Immature natural killer cell (primary cell): ENCODE data around the gene HLA-DQB1. TPM values are rescaled to one million over a fixed set of nuclear protein-coding genes. Genes with fewer than 3 reads are reported as not detected.
A peak's percentile ranks its signal among the peaks of the same experiment; 100 is the strongest.
"Not testable (repeated sequence)": the region's sequence is repeated elsewhere in the genome, so short reads cannot be mapped to it uniquely, and the experiment has no call there.

Experiments
- DNase-seq, 3 donors: peaks; one replicate each; pipeline ENCODE4 v3.0.0; 2022; ENCODE audit warnings: mixed read lengths in 1 of 3
- H3K27ac Mint-ChIP-seq, 6 donors: one replicate each; pipeline ENCODE4 v1.8.0; 2020; ENCODE audit warnings: mixed read lengths in 6 of 6, mild to moderate bottlenecking in 5 of 6, inconsistent platforms in 4 of 6, moderate library complexity in 3 of 6
- H3K27me3 Mint-ChIP-seq, 3 donors: one replicate each; pipeline ENCODE4 v1.8.0; 2020 to 2021; ENCODE audit warnings: low read depth in 3 of 3, mild to moderate bottlenecking in 3 of 3, mixed read lengths in 3 of 3, moderate library complexity in 3 of 3, inconsistent platforms in 1 of 3
- H3K36me3 Mint-ChIP-seq, 3 donors: one replicate each; pipeline ENCODE4 v1.8.0; 2020; ENCODE audit warnings: mixed read lengths in 3 of 3, inconsistent platforms in 2 of 3, mild to moderate bottlenecking in 2 of 3
- H3K4me1 Mint-ChIP-seq, 2 donors: one replicate each; pipeline ENCODE4 v1.8.0; 2020; ENCODE audit warnings: inconsistent platforms in 2 of 2, mild to moderate bottlenecking in 2 of 2, mixed read lengths in 2 of 2, moderate library complexity in 1 of 2
- H3K4me3 Mint-ChIP-seq, 5 donors: one replicate each; pipeline ENCODE4 v1.8.0; 2020; ENCODE audit warnings: mild to moderate bottlenecking in 5 of 5, mixed read lengths in 5 of 5, inconsistent platforms in 3 of 5, moderate library complexity in 3 of 5
- H3K9me3 Mint-ChIP-seq, 6 donors: one replicate each; pipeline ENCODE4 v1.8.0; 2020; ENCODE audit warnings: mild to moderate bottlenecking in 6 of 6, mixed read lengths in 6 of 6, inconsistent platforms in 4 of 6, moderate library complexity in 3 of 6
- polyA plus RNA-seq, 3 donors: library from polyadenylated mRNA; unstranded; fragments of 300-500 nt; fragmentation: Illumina TruSeq; gene quantifications; one replicate each; pipeline ENCODE4 v1.2.3, GENCODE V29; 2021

The HLA-DQB1 gene
- polyA plus RNA-seq, result 100 to 1,000 TPM in 1 of 3 donors, 10 to 100 TPM in 1, 1 to 10 TPM in 1; 2.5 to 105 (median 74.9) TPM

DNA sequence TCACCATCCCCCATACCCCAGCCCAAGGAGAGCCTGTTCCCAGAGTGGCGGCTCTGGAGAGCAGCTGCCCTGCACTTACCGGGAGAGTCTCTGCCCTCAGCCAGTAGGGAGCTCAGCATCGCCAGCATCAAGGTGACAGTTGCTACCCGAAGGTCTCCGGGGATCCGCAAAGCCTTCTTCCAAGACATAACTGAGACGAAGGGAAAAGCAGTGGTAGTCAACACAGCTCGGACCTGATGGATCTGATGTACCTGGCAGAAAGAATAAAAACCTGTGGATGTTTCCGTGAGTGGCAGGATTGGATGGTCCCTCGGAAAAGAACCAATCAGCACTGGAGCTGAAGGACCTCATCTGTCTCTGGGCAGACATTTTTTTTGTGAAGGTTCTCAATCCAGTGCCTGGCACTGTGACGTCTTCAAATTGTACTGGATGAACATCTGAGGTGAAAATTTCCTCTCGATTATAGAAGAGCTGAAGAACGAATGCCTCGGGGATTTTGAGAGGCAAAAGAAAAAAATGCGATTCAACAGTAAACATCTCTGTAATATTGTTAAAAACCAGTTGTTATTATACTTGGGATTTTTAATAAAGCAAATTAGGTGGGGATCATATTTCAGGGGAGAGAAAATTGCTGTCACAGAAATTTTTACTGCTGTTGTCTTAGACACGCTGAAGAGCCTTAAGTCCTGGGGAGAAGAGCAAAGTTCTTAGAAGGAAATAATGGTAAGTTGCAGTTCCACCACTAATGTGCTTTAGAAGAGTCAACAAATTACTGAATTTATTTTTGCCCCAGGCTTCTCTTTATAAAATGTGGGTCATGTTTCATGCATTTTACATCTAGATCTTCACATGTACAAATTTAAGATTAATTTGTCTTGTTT, at the start of gene HLA-DQB1:
HLA-DQB1 (minus strand) TSS at position 238 of the 881 bp plus-strand sequence; CDS start at position 188, 50 bp downstream.
- Mint-ChIP-seq H3K36me3 (peaks cover 0 to 11% (median 8%) of the 10 kb centered on the region in 3 donors), H3K4me1 (peaks cover 27 to 37% of the 10 kb centered on the region in 2 donors), H3K9me3 (peaks cover 0 to 1% (median 0%) of the 10 kb centered on the region in 6 donors), H3K27ac (peak within 1 kb of the TSS; percentile 32 to 93 (median 82)), H3K4me3 (peak within 1 kb of the TSS; percentile 78 to 90 (median 82)), H3K27me3 (peaks cover 13 to 22% (median 18%) of the 10 kb centered on the region in 3 donors)
- DNase-seq, result peak in 2 of 3 donors; percentile 19 to 68

DNA sequence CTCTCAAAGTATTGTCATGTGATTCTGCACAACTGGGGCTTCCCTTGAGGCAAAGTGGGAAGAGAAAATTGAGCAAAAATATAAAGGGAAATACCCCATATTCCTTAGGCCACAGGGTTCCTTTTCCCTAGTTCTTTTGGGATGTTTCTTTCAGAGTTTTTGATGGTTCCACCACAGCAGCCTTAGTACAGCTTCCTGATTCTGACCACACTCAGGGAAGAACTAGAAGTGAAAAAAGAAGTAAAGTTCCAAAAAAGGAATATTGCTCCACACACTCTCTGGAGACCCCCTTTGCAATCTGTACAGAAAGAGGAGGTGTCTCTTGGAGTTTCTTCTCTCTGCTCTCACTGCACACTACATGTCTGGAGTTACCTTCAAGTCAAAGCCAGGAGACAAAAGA, 46.8 kb upstream of the HLA-DQB1 start:
- Mint-ChIP-seq H3K4me3 (no peak overlapping the region), H3K9me3 (no peaks in the 10 kb centered on the region), H3K27me3 (peaks cover 1 to 2% (median 2%) of the 10 kb centered on the region in 3 donors), H3K27ac (no peak overlapping the region), H3K4me1 (no peaks in the 10 kb centered on the region), H3K36me3 (no peaks in the 10 kb centered on the region)
- DNase-seq, result no peak

DNA sequence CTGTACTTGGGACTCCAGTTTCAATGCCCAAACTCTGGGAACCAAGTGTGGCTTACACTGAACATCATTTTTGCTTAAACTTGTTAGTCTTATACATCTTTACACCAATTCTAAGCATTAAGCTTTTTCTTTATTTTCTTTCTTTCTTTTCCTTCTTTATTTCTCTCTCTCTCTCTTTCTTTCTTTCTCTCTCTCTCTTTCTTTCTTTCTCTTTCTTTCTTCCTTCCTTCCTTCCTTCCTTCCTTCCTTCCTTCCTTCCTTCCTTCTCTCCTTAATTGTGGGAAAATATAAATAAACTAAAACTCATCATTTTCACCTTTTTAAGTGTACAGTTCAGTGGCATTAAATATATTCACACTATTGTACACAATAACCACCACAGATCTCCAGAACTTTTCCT, 43.2 kb upstream of the HLA-DQB1 start:
- Mint-ChIP-seq H3K9me3 (peaks cover 0 to 2% (median 0%) of the 10 kb centered on the region in 6 donors), H3K27me3 (peaks cover 0 to 4% (median 1%) of the 10 kb centered on the region in 3 donors), H3K4me3 (no peak overlapping the region), H3K4me1 (no peaks in the 10 kb centered on the region), H3K27ac (no peak overlapping the region), H3K36me3 (no peaks in the 10 kb centered on the region)
- DNase-seq, result no peak

DNA sequence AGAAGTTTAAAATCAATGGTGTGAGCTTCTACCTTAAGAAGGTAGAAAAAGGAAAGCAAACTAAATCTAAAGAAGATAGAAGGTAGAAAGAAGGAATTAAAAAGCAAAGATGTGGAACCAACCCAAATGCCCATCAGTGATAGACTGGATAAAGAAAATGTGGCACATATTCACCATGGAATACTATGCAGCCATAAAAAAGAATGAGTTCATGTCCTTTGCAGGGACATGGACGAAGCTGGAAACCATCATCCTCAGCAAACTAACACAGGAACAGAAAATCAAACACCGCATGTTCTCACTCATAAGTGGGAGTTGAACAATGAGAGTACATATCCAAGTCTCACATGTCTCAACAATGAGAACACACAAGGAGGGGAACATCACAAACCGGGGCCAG, 38.7 kb upstream of the HLA-DQB1 start:
- H3K36me3 Mint-ChIP-seq, DNase-seq, H3K4me3 Mint-ChIP-seq, H3K27ac Mint-ChIP-seq, H3K9me3 Mint-ChIP-seq, H3K4me1 Mint-ChIP-seq: not testable (repeated sequence)
- H3K27me3 Mint-ChIP-seq, result peaks cover 2 to 18% (median 2%) of the 10 kb centered on the region in 3 donors

DNA sequence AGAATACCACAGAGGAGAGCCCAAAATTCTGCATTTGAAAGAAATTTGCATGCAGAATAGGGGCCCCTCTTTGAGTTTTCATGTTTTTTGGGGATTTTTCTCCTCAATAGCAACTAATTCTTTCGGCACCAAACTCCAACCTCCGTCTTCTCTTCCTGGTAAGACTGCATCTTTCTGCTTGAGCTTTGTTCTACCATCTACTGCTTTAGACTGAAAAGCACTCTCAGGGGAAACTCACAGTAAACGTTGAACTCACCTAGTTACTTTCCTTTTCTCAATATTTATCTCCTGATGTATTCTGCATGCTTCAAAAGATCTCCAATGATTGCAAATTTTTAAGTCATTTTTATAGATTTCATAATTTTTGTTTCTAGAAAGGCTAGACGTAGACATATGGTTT, 36.9 kb upstream of the HLA-DQB1 start:
- Mint-ChIP-seq H3K36me3 (no peaks in the 10 kb centered on the region), H3K9me3 (peaks cover 0 to 2% (median 0%) of the 10 kb centered on the region in 6 donors), H3K27ac (no peak overlapping the region), H3K4me3 (no peak overlapping the region), H3K4me1 (peaks cover 0 to 2% of the 10 kb centered on the region in 2 donors), H3K27me3 (peaks cover 2 to 23% (median 4%) of the 10 kb centered on the region in 3 donors)
- DNase-seq, result no peak

DNA sequence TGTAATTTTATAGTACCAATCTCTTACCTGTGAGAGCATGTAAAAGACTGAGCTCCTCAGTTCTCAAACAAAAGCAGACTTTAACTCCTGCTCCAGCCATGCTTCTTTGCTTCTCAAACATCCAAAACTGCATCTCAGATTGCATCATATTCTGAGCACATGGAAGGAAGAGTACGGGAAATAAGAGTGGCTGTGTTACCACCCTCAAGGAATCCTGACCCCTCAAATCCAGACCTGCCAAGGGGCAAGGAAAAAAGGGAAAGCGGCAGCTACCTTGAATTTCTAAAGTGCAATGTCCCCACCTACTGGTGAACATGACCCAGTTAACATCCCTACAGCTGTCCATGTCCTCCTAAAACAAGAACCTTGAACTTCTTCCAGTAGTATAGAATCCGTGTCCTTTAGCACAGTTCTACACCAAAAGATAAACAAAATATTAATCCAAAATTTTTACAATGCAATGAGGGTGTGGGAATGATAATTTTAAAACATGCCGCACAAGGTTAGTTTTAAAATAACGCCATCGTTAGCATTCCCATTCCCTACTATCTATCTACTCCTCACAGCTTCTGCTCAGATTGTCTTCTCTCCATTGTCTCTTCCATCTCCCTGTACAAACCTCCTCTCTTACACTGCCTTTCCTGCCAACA, 34.1 kb upstream of the HLA-DQB1 start:
- Mint-ChIP-seq H3K4me3 (no peak overlapping the region), H3K36me3 (no peaks in the 10 kb centered on the region), H3K27ac (no peak overlapping the region), H3K27me3 (peaks cover 4 to 25% (median 6%) of the 10 kb centered on the region in 3 donors), H3K4me1 (peaks cover 0 to 8% of the 10 kb centered on the region in 2 donors), H3K9me3 (peaks cover 0 to 2% (median 0%) of the 10 kb centered on the region in 6 donors)
- peak; percentile 36 to 56 (median 51) for DNase-seq

DNA sequence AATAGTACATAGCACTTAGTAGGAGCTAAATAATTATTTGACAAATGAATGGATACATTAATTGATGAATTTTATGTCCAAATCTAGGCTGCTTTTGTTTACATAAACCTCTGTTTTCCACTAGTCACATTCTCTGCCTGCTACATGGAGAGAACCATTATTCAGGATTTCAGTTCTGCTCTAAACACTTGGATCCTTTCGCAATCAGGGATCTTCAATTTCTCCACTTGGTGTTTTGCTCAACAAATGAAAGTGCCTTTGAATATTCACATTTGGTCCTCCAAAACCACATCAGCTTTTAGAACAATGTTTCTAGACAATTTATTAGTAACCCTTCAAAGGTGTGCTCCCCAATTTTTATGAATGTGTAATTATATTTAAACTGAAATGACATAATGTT, 30.6 kb upstream of the HLA-DQB1 start:
- Mint-ChIP-seq H3K4me3 (no peak overlapping the region), H3K36me3 (no peaks in the 10 kb centered on the region), H3K27me3 (peaks cover 2 to 23% (median 15%) of the 10 kb centered on the region in 3 donors), H3K9me3 (peaks cover 0 to 3% (median 0%) of the 10 kb centered on the region in 6 donors), H3K4me1 (peaks cover 1 to 8% of the 10 kb centered on the region in 2 donors), H3K27ac (no peak overlapping the region)
- DNase-seq, result no peak

DNA sequence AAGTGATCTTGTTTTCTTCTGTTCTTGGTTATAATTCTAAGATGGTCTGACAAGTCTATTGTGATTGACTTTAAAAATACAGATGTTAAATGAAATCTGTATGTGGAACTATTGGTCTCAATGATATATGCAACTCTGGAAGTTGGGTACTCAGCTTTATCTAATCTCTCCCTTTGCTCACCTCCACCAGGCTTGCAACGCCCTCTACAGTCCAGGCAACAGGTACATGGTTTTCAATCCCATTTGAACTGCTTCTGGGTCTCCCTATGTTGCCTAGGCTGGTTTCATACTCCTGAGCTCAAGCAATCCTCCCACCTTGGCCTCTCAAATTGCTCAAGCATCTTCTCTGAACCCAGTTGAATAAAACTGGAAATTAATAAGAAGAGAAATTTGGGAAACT, 25.6 kb upstream of the HLA-DQB1 start:
- H3K4me3 Mint-ChIP-seq, result no peak overlapping the region
- peak in 2 of 3 donors; percentile 59 to 62 for DNase-seq
- peaks cover 0 to 14% (median 2%) of the 10 kb centered on the region in 3 donors for H3K27me3 Mint-ChIP-seq
- no peaks in the 10 kb centered on the region for H3K36me3 Mint-ChIP-seq
- H3K27ac Mint-ChIP-seq, result no peak overlapping the region
- peaks cover 0 to 3% (median 0%) of the 10 kb centered on the region in 6 donors for H3K9me3 Mint-ChIP-seq
- peaks cover 12 to 18% of the 10 kb centered on the region in 2 donors for H3K4me1 Mint-ChIP-seq

DNA sequence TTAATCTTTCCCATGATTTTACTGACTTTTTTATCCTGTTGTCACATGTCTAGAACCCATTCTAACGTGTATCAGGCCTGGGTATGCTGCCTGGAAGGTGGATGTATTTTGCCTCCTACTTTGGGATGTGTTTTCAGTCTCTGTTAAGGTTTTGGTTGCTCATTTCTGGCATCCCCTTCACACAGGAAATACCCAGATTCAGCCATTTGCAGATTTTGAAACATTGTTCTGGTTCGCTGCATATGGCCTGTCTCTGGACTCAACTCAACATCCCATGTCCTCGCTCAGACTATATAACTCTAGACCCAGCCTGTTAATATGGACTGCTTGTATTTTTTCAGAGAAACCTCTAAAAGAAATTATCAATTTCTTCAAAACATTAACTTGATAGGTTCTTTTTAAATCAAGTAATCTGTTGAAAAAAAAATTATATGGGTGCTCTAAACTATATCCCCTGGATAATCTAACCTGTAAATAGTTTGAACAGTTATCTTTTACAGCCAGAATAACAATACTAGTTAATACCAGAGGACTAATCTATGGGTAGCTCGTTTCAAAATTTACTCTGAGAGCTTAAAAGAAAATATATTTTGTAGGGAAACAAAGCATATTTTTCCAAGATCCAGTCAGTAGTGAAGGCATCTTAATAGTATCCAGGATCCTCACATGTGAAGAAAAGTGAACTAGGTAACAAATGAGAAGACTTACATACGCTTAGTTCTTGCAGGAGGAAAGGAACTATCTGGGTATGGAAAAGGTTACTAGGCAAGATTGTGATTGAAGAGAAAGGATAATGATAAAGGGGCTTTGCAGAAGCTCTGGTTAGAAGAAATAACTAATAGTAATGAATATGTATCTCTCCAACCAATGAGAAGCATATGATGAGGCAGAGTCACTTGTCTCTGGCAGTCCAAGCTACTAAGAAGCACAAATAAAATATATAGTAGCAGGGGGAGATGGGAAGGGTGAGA, 23.4 kb upstream of the HLA-DQB1 start:
- Mint-ChIP-seq H3K9me3 (peaks cover 0 to 3% (median 0%) of the 10 kb centered on the region in 6 donors), H3K27me3 (peaks cover 4 to 16% (median 7%) of the 10 kb centered on the region in 3 donors), H3K4me3 (peak overlapping the region in 3 of 5 donors; percentile 5 to 64 (median 29)), H3K4me1 (peaks cover 23 to 40% of the 10 kb centered on the region in 2 donors), H3K36me3 (no peaks in the 10 kb centered on the region), H3K27ac (peak overlapping the region in 3 of 6 donors; percentile 8 to 68 (median 20))
- no peak for DNase-seq

DNA sequence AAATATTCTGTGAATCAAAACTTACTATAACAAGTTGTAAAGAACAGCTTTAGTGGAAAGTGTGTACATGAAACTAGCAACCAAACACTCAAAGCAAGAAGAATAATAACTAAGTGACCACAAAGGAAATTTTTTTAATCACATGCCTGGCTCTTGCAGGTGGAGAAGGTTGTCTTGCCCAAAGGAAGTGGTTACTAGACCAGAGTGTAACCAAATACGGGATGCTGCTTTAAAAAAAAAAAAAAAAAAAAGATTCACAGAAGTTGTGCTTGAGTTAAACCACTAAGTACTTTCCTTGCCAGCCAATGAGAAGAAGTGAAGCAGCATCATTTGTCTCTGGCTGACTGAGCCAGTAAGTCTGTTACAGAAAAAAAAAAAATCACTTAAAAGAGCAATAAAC, 19.1 kb upstream of the HLA-DQB1 start:
- Mint-ChIP-seq H3K4me3 (peak overlapping the region; percentile 18 to 65 (median 26)), H3K27me3 (peaks cover 4 to 5% (median 5%) of the 10 kb centered on the region in 3 donors), H3K4me1 (peaks cover 25 to 42% of the 10 kb centered on the region in 2 donors), H3K36me3 (no peaks in the 10 kb centered on the region), H3K9me3 (no peaks in the 10 kb centered on the region), H3K27ac (peak overlapping the region; percentile 78 to 92 (median 88))
- DNase-seq, result peak; percentile 77 to 88 (median 85)

DNA sequence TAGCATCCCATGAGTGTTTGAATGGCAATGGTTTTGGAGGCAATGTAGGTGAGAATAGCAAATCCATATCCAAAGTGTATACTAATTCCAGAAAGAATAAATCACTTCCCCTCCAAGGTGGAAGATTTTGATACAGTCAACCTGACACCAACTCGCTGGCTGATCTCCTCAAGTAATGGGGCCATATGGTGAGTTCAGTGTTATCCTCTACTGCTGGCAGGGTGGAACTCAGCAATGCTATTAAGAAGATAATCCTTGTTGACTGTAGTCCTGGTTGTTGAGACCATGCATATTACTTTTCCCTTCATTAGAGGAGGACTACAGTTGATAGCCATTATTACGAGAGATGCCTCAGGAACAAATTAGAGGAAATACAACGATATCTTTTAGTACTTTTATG, 17.8 kb upstream of the HLA-DQB1 start:
- DNase-seq, result no peak
- Mint-ChIP-seq H3K27me3 (peaks cover 4 to 9% (median 5%) of the 10 kb centered on the region in 3 donors), H3K9me3 (peaks cover 0 to under 1% (median 0%) of the 10 kb centered on the region in 6 donors), H3K4me3 (no peak overlapping the region), H3K4me1 (peaks cover 15 to 34% of the 10 kb centered on the region in 2 donors), H3K36me3 (no peaks in the 10 kb centered on the region), H3K27ac (peak overlapping the region in 3 of 6 donors; percentile 8 to 88 (median 11))

DNA sequence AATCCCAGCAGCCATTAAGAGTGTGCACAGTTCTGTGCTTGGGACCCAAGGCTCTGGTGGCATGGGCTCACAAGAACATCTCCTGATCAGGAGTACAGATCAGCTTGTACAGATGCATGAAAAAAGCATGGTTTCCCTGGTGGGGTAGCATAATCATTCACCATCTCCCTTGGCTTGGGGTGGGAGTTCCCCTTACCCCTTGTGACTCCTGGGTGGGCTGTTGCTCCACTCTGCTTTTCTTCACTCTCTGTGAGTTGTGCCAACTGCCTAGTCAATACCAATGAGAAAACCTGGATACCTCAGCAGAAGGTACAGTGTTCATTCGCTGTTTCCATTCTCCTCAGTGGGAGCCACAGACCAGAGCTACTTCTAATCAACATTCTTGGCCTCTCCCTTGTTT, 13.6 kb upstream of the HLA-DQB1 start:
- H3K36me3 Mint-ChIP-seq, result peaks cover 0 to 15% (median 5%) of the 10 kb centered on the region in 3 donors
- no peak overlapping the region for H3K27ac Mint-ChIP-seq
- H3K9me3 Mint-ChIP-seq, result peaks cover 0 to 18% (median 9%) of the 10 kb centered on the region in 6 donors
- H3K4me3 Mint-ChIP-seq, result no peak overlapping the region
- peaks cover 2 to 10% of the 10 kb centered on the region in 2 donors for H3K4me1 Mint-ChIP-seq
- H3K27me3 Mint-ChIP-seq, result peaks cover 0 to 12% (median 7%) of the 10 kb centered on the region in 3 donors
- no peak for DNase-seq

DNA sequence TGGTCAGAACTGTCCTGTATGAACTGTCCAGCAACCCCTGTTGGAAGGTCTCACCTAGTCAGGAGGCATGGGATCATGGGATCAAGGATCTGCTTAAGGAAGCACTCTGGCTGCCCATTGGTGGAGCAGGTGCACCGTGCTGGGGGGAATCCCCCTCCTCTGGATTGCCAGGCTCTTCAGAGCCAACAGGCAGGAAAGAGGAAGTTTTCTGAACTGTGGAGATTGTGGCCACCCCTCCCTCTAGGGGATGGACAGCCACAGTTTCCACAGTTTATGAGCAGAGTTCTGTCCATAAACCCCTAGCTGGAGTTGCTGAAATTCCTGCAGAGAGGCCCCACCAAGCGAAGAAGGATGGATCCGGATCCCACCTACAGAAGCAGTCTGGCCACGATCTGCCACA, 13.0 kb upstream of the HLA-DQB1 start:
- peaks cover 0 to 18% (median 9%) of the 10 kb centered on the region in 6 donors for H3K9me3 Mint-ChIP-seq
- no peak overlapping the region for H3K4me3 Mint-ChIP-seq
- no peak for DNase-seq
- H3K27ac Mint-ChIP-seq, result no peak overlapping the region
- peaks cover 0 to 12% (median 7%) of the 10 kb centered on the region in 3 donors for H3K27me3 Mint-ChIP-seq
- peaks cover 0 to 15% (median 5%) of the 10 kb centered on the region in 3 donors for H3K36me3 Mint-ChIP-seq
- H3K4me1 Mint-ChIP-seq, result peaks cover 2 to 4% of the 10 kb centered on the region in 2 donors
